HepG2 (cell line): ENCODE results near the gene FETUB. TPM values are rescaled to one million over a fixed set of nuclear protein-coding genes. Genes with fewer than 3 reads are reported as not detected.

Source experiments
- ARNT2 ChIP-seq: sonication (generic); formaldehyde crosslinking; IDR thresholded peaks from 2 replicates; pipeline ENCODE4 v1.8.0; 2022; ENCODE audit warnings: mild to moderate bottlenecking, low read depth, missing genetic modification reagents, moderate library complexity
- BATF2 ChIP-seq: sonication (generic); formaldehyde crosslinking; IDR thresholded peaks from 2 replicates; pipeline ENCODE4 v1.8.0; 2022; ENCODE audit warnings: mild to moderate bottlenecking, missing genetic modification reagents, moderate library complexity
- BRCA1 ChIP-seq: sonication (generic); formaldehyde crosslinking; IDR thresholded peaks from 2 replicates; pipeline ENCODE4 v1.4.0; 2020; ENCODE audit warnings: missing genetic modification reagents
- CBX5 ChIP-seq: sonication (generic); formaldehyde crosslinking; IDR thresholded peaks from 2 replicates; pipeline ENCODE4 v1.4.0; 2020; ENCODE audit warnings: missing genetic modification reagents, borderline replicate concordance
- DMAP1 ChIP-seq: IDR thresholded peaks from 2 replicates; pipeline ENCODE4 v1.6.1; 2016
- EZH2 ChIP-seq: conservative IDR thresholded peaks from 2 replicates; pipeline ENCODE4 v1.6.1; 2012; ENCODE audit warnings: mild to moderate bottlenecking, low read depth, low read length, moderate library complexity
- FOXM1 ChIP-seq: sonication (generic); formaldehyde crosslinking; IDR thresholded peaks from 2 replicates; pipeline ENCODE4 v1.5.0; 2020; ENCODE audit warnings: missing genetic modification reagents
- GLI4 ChIP-seq: sonication (generic); formaldehyde crosslinking; IDR thresholded peaks from 2 replicates; pipeline ENCODE4 v1.5.1; 2020; ENCODE audit warnings: missing genetic modification reagents, mild to moderate bottlenecking, moderate library complexity, borderline replicate concordance
- MAF1 ChIP-seq: sonication (generic); formaldehyde crosslinking; IDR thresholded peaks from 2 replicates; pipeline ENCODE4 v1.5.0; 2020; ENCODE audit warnings: missing genetic modification reagents, borderline replicate concordance
- MED1 ChIP-seq: sonication (generic); formaldehyde crosslinking; IDR thresholded peaks from 2 replicates; pipeline ENCODE4 v1.4.0; 2020; ENCODE audit warnings: missing genetic modification reagents
- NFYB ChIP-seq: sonication (generic); formaldehyde crosslinking; IDR thresholded peaks from 2 replicates; pipeline ENCODE4 v1.4.0; 2020; ENCODE audit warnings: missing genetic modification reagents
- SMYD3 ChIP-seq: sonication (generic); formaldehyde crosslinking; IDR thresholded peaks from 2 replicates; pipeline ENCODE4 v1.8.1; 2023; ENCODE audit warnings: mild to moderate bottlenecking, missing genetic modification reagents
- SP2 ChIP-seq: sonication (generic); formaldehyde crosslinking; IDR thresholded peaks from 2 replicates; pipeline ENCODE4 v1.5.1; 2020; ENCODE audit warnings: mild to moderate bottlenecking, missing genetic modification reagents
- SRF ChIP-seq: IDR thresholded peaks from 2 replicates; pipeline ENCODE4 v1.6.1; 2011; ENCODE audit warnings: mild to moderate bottlenecking, low read depth, low read length, moderate library complexity
- ZBTB40 ChIP-seq, 2 experiments: fragments of 450-650 bp in 1 of 2; sonication (generic) in 1 of 2; formaldehyde crosslinking in 1 of 2; IDR thresholded peaks; 2 replicates each; pipeline versions ENCODE4 v1.6.1 to v1.8.0; 2016 to 2022; ENCODE audit warnings: antibody characterized with exemption in 1 of 2, mild to moderate bottlenecking in 1 of 2, missing genetic modification reagents in 1 of 2
- ZNF121 ChIP-seq: sonication (generic); formaldehyde crosslinking; IDR thresholded peaks from 2 replicates; pipeline ENCODE4 v1.5.0; 2020; ENCODE audit warnings: mild to moderate bottlenecking, missing genetic modification reagents
- ZNF652 ChIP-seq: IDR thresholded peaks from 2 replicates; pipeline ENCODE4 v1.6.1; 2016; ENCODE audit warnings: low read depth, borderline replicate concordance
- polyA plus RNA-seq, 8 experiments: library from polyadenylated mRNA; depleted of rRNA in 3 of 8; stranded (reverse) in 7 of 8; unstranded in 1 of 8; fragments of >200 nt; fragmentation: Illumina TruSeq in 4 of 8; extraction: Trizol in 4 of 8; gene quantifications; 2 replicates each; pipeline versions ENCODE4 v1.2.1 to v1.2.3, GENCODE V29; 2011 to 2016; ENCODE audit warnings: low read depth in 4 of 8, missing spikeins in 1 of 8, mixed read lengths in 1 of 8; ENCODE audit not compliant: insufficient read depth in 1 of 8
- total RNA-seq, 5 experiments: library from RNA; depleted of rRNA; stranded (reverse); fragments of >200 nt; fragmentation: Illumina TruSeq; extraction: Trizol; gene quantifications; 2 replicates each; pipeline ENCODE4 v1.2.3, GENCODE V29; 2016; ENCODE audit warnings: low read depth in 1 of 5
- TF ChIP-seq, protein P1 (sequence below), 2 experiments: sonication (generic) in 1 of 2; formaldehyde crosslinking in 1 of 2; IDR thresholded peaks; 2 replicates each; pipeline versions ENCODE4 v1.4.0 to v1.6.1; 2018 to 2020; ENCODE audit warnings: missing genetic modification reagents in 2 of 2, borderline replicate concordance in 1 of 2, low read depth in 1 of 2, mild to moderate bottlenecking in 1 of 2, missing biosample characterization in 1 of 2

The FETUB gene
- total and polyA plus RNA-seq, 2 of the 13 experiments (the other 11 are each of a cell fraction or from before 2014, with no cell fraction given) = 2.1 to 4.4 TPM

- TF ChIP-seq ZBTB40 (IDR thresholded peaks at IDR 0.05) (no peak), ZBTB40 (CRISPR knock-in tag; IDR thresholded peaks at IDR 0.05) (no peak), SRF (no peak), EZH2 (no peak), ZNF121 (no peak), DMAP1 (CRISPR knock-in tag) (no peak), MED1 (CRISPR knock-in tag) (peak; percentile 47), BRCA1 (CRISPR knock-in tag) (no peak), BATF2 (0 out of 2 replicates have a peak, but pooled peaks have one; percentile 80), SMYD3 (CRISPR knock-in tag) (peak; percentile 55; the same call in 1 of the 2 replicates), ZNF652 (no peak), SP2 (CRISPR knock-in tag) (no peak), MAF1 (CRISPR knock-in tag) (no peak), NFYB (0 out of 2 replicates have a peak, but pooled peaks have one; percentile 16), ARNT2 (CRISPR knock-in tag) (peak; percentile 85), CBX5 (CRISPR knock-in tag) (peak; percentile 60; the same call in 1 of the 2 replicates), GLI4 (CRISPR knock-in tag) (no peak), FOXM1 (CRISPR knock-in tag) (no peak)
- TF ChIP-seq, protein P1, sequence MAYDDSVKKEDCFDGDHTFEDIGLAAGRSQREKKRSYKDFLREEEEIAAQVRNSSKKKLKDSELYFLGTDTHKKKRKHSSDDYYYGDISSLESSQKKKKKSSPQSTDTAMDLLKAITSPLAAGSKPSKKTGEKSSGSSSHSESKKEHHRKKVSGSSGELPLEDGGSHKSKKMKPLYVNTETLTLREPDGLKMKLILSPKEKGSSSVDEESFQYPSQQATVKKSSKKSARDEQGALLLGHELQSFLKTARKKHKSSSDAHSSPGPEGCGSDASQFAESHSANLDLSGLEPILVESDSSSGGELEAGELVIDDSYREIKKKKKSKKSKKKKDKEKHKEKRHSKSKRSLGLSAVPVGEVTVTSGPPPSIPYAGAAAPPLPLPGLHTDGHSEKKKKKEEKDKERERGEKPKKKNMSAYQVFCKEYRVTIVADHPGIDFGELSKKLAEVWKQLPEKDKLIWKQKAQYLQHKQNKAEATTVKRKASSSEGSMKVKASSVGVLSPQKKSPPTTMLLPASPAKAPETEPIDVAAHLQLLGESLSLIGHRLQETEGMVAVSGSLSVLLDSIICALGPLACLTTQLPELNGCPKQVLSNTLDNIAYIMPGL (CRISPR knock-in tag; IDR thresholded peaks at IDR 0.05; ENCODE audit: borderline replicate concordance in 1 of 2, low read depth in 1 of 2) = peak; percentile 42 to 71; a peak in 2 of 4 replicates
Measured at GRCh38 chr3:186617036-186617946, 22.9 kb upstream of the FETUB start (continued).
